Measurements from ENCODE around the gene CCNI.
"Not testable (repeated sequence)": the region's sequence is repeated elsewhere in the genome, so short reads cannot be mapped to it uniquely, and the experiment has no call there.

Gene CCNI

GRCh38 chr4:77079281-77079680 lies 3.5 kb upstream of the CCNI start:
- no peak for DNase-seq

GRCh38 chr4:77078401-77078800 lies 2.6 kb upstream of the CCNI start:
- no peak for DNase-seq

- DNase-seq: no peak
Measured at GRCh38 chr4:77076889-77077635, 1.3 kb upstream of the CCNI start.

GRCh38 chr4:77074981-77075855 lies 571 bp downstream of the CCNI start:
- DNase-seq: no peak

GRCh38 chr4:77074381-77074831 lies 1.4 kb downstream of the CCNI start:
- DNase-seq: no peak

- DNase-seq: no peak
Measured at GRCh38 chr4:77073981-77074380, 1.8 kb downstream of the CCNI start.

- DNase-seq: no peak
Measured at GRCh38 chr4:77073106-77073809, 2.5 kb downstream of the CCNI start.

- no peak for DNase-seq
Measured at GRCh38 chr4:77072195-77072753, 3.5 kb downstream of the CCNI start.

GRCh38 chr4:77069514-77069913 lies 6.3 kb downstream of the CCNI start:
- DNase-seq: not testable (repeated sequence)

GRCh38 chr4:77065382-77065781 lies 10.4 kb downstream of the CCNI start:
- no peak for DNase-seq

- DNase-seq: no peak
Measured at GRCh38 chr4:77062856-77063255, 12.9 kb downstream of the CCNI start.

- DNase-seq: no peak
Measured at GRCh38 chr4:77052352-77052751, 23.4 kb downstream of the CCNI start.

- no peak for DNase-seq
Measured at GRCh38 chr4:77050962-77051361, 24.8 kb downstream of the CCNI start.

GRCh38 chr4:77047037-77047436 lies 28.8 kb downstream of the CCNI start:
- no peak for DNase-seq

GRCh38 chr4:77045490-77045889 lies 30.3 kb downstream of the CCNI start:
- no peak for DNase-seq

- DNase-seq: no peak
Measured at GRCh38 chr4:77044461-77045150, 31.2 kb downstream of the CCNI start.

GRCh38 chr4:77043507-77044136 lies 32.2 kb downstream of the CCNI start:
- no peak for DNase-seq

- no peak for DNase-seq
Measured at GRCh38 chr4:77040854-77041725, 34.7 kb downstream of the CCNI start.

- DNase-seq: no peak
Measured at GRCh38 chr4:77040270-77040669, 35.5 kb downstream of the CCNI start.

GRCh38 chr4:77039796-77040195 lies 36.0 kb downstream of the CCNI start:
- no peak for DNase-seq

GRCh38 chr4:77037736-77038135 lies 38.1 kb downstream of the CCNI start:
- no peak for DNase-seq

All from NCI-H524 treated with DMSO at 0.1 percent for 48 hours (cell line).